RPMI7951 (cell line): ENCODE data around the gene BUD31. TPM values are rescaled to one million over a fixed set of nuclear protein-coding genes. Genes with fewer than 3 reads are reported as not detected.

Source experiments
- DNase-seq: peaks from one replicate; pipeline ENCODE4 v3.0.0-alpha.2; 2012; ENCODE audit warnings: low read depth
- total RNA-seq: library from RNA; depleted of rRNA; stranded (reverse); fragments of >200 nt; shearing (Covaris generic); gene quantifications from 2 replicates; pipeline ENCODE4 v1.2.3, GENCODE V29; 2014; rRNA removed

BUD31 gene
- total RNA-seq, 1 experiment from 2014 or later = 240 TPM

DNA sequence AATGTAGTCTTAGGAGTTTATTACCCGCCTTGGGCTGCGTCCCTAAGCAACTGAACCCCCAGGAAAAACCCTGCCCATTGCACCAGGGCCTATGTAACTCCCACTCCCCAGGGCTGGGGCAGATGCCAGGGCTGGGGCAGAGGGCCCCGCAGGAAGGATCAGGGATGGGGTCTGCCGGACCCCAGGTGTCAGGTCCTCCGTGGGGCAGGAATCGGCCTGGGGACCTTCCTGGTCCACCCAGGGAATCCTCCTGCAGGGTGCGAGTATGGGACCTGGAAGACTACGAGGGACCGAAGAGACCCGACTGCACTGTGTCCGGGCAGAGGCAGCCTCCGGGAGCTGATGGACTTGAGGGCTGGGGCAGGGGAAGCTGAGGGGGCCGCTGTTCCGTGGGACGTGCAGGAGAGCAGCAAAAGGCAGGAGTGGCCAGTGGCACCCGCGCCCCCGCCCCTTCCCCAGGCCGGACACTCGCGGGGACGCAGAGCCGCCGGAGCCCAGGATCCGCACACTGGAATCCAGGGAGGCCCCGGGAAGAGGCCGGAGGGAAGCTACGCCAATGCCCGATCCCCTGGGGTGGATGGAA lies 59.7 kb downstream of the BUD31 start:
- DNase-seq = no peak

Other genes with a start within 250 kb of the BUD31 start
- not detected in 2 replicates for gene KPNA7, start 200.9 kb upstream of the BUD31 start, total RNA-seq
- 1.1 and 1.2 TPM in 2 replicates for gene MYH16, start 136.1 kb upstream of the BUD31 start, total RNA-seq
- 251 and 266 TPM in 2 replicates for gene ARPC1A, start 83.1 kb upstream of the BUD31 start, total RNA-seq
- gene ARPC1B, start 34.2 kb upstream of the BUD31 start, total RNA-seq = 248 and 283 TPM in 2 replicates
- gene PDAP1, start 372 bp upstream of the BUD31 start, total RNA-seq = 82.1 and 129 TPM in 2 replicates
- 4.4 and 4.9 TPM in 2 replicates for gene PTCD1, start 29.8 kb downstream of the BUD31 start, total RNA-seq
- 21.7 and 22.6 TPM in 2 replicates for gene CPSF4, start 30.0 kb downstream of the BUD31 start, total RNA-seq
- 2,749 and 4,266 TPM in 2 replicates for gene ATP5MF, start 57.2 kb downstream of the BUD31 start, total RNA-seq
- gene ZNF789, start 63.9 kb downstream of the BUD31 start, total RNA-seq = 7.2 and 7.7 TPM in 2 replicates
- gene ZNF394, start 91.3 kb downstream of the BUD31 start, total RNA-seq = 15.9 and 19.2 TPM in 2 replicates
- gene ZKSCAN5, start 95.7 kb downstream of the BUD31 start, total RNA-seq = 12.7 and 15.4 TPM in 2 replicates
- gene FAM200A, start 143.1 kb downstream of the BUD31 start, total RNA-seq = 9.5 and 10.8 TPM in 2 replicates
- 44.4 and 49.5 TPM in 2 replicates for gene ZNF655, start 149.7 kb downstream of the BUD31 start, total RNA-seq
- gene TMEM225B, start 189.3 kb downstream of the BUD31 start, total RNA-seq = 0.72 TPM in 1 of 2 replicates, not detected in the other
- 6.1 and 7.9 TPM in 2 replicates for gene ZSCAN25, start 208.0 kb downstream of the BUD31 start, total RNA-seq